Transverse colon (tissue), 3 donors: ENCODE results near the gene HECTD4.

Experiments used
- POLR2A ChIP-seq: fragments of 450-650 bp; IDR thresholded peaks from one replicate; pipeline ENCODE4 v1.6.1; 2016; ENCODE audit warnings: antibody characterized with exemption, mild to moderate bottlenecking, moderate library complexity
- TF ChIP-seq, protein P1 (sequence below), 5 experiments: fragments of 200-600 bp in 3 of 5; fragments of 450-650 bp in 2 of 5; sonication (generic) in 3 of 5; IDR thresholded peaks; 1 replicate in 2 of 5; 2 replicates in 3 of 5; pipeline ENCODE4 v1.5.1; 2016 to 2017; ENCODE audit warnings: antibody characterized with exemption in 5 of 5, inconsistent platforms in 3 of 5, mild to moderate bottlenecking in 2 of 5, moderate library complexity in 1 of 5

DNA sequence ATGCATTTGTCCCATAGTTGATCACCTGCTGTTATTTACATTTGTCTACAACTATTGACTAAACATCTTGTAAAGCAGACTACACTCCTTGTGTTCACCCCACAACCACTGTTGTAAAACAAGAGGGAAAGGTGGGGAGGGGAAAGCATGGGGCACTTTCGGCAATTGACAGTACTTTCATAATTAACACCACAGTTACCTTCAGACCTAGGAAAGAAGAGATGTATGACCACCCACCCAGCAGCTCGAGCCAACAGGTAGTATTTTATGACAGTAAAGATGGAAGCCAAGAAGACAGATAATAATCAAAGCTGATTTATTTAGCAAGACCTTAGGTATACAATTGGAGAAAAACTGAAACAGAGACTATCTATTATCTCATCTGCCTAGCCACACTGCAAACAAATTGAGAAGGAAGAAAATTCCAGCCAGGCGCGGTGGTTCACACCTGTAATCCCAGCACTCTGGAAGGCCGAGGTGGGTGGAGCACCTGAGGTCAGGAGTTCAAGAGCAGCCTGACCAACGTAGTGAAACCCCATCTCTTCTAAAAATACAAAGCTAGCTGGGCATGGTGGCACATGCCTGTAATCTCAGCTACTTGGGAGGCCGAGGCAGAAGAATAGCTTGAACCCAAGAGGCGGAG is 11.2 kb downstream of the HECTD4 start:
- TF ChIP-seq, protein P1, sequence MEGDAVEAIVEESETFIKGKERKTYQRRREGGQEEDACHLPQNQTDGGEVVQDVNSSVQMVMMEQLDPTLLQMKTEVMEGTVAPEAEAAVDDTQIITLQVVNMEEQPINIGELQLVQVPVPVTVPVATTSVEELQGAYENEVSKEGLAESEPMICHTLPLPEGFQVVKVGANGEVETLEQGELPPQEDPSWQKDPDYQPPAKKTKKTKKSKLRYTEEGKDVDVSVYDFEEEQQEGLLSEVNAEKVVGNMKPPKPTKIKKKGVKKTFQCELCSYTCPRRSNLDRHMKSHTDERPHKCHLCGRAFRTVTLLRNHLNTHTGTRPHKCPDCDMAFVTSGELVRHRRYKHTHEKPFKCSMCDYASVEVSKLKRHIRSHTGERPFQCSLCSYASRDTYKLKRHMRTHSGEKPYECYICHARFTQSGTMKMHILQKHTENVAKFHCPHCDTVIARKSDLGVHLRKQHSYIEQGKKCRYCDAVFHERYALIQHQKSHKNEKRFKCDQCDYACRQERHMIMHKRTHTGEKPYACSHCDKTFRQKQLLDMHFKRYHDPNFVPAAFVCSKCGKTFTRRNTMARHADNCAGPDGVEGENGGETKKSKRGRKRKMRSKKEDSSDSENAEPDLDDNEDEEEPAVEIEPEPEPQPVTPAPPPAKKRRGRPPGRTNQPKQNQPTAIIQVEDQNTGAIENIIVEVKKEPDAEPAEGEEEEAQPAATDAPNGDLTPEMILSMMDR (IDR thresholded peaks at IDR 0.05), result no peak
- TF ChIP-seq POLR2A, result no peak
